Activated CD4-positive, CD25-positive, alpha-beta regulatory T cell treated with anti-CD3 and anti-CD28 coated beads, Interleukin-2, amount 50 U/mL, for 72 hours (primary cell): ENCODE results near the gene ZNF808.
"Not testable (repeated sequence)": the region's sequence is repeated elsewhere in the genome, so short reads cannot be mapped to it uniquely, and the experiment has no call there.

Source experiments
- DNase-seq: peaks from one replicate; pipeline ENCODE4 v3.0.0; 2021

The ZNF808 gene

DNA sequence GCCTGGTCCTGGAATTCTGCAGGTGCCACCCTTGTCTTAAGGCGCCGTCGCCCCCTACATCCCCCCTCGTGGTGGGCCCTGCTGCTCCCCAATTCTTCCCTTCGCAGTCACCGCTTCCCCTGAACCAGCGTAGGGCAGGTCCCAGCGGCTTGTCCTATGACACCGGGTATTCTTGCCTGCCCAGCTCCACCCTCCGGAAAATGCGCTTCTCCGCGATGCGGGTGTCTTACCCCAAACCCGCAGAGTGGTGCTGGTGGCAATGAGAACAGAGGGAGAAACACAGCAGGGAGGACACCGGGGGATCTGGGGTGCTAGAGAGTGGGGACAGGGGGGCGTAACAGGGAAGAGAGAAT lies 9.0 kb downstream of the ZNF808 start:
- no peak for DNase-seq

GRCh38 chr19:52538815-52539214 lies 11.3 kb downstream of the ZNF808 start:
- DNase-seq: not testable (repeated sequence)

DNA sequence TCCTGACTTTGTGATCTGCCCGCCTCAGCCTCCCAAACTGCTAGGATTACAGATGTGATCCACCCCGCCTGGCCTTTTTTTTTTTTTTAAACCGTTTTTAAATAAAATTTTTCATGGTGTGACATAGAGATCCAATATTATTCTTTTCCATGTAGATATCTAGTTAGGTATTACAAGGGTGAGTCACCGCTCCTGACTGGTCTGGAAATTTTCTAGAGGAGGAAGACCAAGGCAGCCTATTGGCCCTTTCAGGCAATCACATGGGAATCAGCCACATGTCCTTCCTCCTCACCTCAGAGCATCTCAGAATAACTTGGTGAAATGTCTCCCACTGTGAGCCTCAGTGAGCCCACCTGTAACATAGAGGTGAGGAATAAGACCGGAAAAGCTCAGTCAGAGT lies 13.7 kb downstream of the ZNF808 start:
- not testable (repeated sequence) for DNase-seq

DNA sequence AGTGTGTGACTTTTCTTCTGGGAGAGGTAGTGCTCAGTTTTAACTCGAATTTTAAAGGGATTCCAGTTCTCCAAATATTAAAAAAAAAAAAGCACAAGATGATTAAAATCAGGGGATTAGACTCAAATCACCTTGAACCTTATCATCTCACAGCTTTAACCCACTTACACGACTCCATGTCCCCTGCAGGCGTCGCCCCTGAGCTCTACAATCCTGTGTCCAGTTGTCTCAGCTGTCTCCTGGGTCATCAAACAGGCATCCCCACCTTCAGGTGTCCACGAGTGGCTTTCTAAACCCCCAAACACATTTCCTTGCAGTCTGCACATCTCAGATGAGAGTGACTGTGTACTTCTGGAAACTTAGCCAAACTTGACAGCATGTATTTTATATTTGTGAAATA lies 14.1 kb downstream of the ZNF808 start:
- DNase-seq: no peak

DNA sequence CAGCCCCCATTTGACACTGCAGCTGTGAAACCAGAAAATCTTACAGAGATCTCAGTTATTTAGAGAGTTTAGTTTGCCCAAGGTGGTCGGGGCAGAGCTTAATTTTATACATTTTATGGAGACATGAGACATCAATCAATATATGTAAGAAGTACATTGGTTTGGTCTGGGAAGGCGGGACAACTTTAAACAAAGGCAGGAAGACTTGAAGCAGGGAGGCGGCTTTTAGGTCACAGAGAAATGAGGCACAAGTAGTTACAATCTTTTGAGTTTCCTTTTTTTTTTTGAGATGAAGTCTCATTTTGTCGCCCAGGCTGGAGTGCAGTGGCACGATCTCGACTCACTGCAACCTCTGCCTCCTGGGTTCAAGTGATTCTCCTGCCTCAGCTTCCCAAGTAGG lies 15.1 kb downstream of the ZNF808 start:
- not testable (repeated sequence) for DNase-seq

GRCh38 chr19:52542984-52543664 lies 15.7 kb downstream of the ZNF808 start:
- DNase-seq: no peak

- DNase-seq: no peak
Observed at GRCh38 chr19:52554216-52554971, 26.9 kb downstream of the ZNF808 start.

GRCh38 chr19:52557231-52557995 lies 29.9 kb downstream of the ZNF808 start:
- no peak for DNase-seq

GRCh38 chr19:52558732-52559445 lies 31.4 kb downstream of the ZNF808 start:
- not testable (repeated sequence) for DNase-seq

GRCh38 chr19:52561611-52562010 lies 34.1 kb downstream of the ZNF808 start:
- not testable (repeated sequence) for DNase-seq

DNA sequence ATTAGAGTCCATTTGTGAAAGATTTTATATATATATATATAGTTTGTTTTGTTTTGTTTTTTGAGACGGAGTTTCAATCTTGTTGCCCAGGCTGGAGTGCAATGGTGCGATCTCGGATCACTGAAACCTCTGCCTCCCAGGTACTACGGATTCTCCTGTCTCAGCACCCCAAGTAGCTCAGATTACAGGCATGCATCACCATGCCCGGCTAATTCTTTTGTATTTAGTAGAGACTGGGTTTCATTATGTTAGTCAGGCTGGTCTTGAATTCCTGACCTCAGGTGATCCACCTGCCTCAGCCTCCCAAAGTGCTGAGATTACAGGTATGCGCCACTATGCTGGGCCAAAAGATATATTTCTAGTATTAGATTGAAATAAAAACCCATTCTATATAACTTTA lies 38.7 kb downstream of the ZNF808 start:
- DNase-seq: no peak

- no peak for DNase-seq
Observed at GRCh38 chr19:52566588-52566987, 39.1 kb downstream of the ZNF808 start.

DNA sequence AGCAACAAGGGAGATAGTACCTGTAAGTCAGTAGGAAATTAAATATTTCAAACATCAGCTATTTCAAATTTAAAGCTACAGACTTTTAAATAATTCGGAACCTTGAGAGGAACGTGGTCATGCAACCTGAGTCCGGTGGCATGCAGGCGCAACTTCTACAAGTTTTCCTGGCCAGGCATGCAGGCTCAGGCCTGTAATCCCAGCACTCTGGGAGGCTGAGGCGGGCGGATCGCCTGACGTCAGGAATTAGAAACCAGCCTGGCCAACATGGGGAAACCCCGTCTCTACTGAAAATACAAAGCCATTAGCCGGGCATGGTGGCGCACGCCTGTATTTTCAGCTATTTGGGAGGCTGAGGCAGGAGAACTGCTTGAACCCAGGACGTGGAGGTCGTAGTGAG lies 40.5 kb downstream of the ZNF808 start:
- no peak for DNase-seq

DNA sequence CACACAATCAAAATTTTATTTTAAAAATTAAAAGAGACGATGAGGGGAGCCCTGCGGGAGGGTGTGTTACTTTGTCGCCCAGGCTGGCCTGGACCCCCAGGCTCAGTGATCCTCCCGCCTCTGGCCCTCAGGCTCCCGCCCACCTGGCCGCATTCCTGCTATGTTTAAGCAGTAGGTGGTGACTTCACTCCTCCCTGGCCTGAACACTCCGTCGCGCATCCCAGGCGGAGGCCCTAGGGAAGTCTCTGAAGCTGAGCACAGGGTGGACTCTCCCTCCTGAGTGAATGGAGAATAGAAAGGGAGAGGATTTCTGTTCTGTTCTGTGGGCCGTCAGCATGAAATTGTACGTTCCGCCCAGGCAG lies 42.2 kb downstream of the ZNF808 start:
- not testable (repeated sequence) for DNase-seq

DNA sequence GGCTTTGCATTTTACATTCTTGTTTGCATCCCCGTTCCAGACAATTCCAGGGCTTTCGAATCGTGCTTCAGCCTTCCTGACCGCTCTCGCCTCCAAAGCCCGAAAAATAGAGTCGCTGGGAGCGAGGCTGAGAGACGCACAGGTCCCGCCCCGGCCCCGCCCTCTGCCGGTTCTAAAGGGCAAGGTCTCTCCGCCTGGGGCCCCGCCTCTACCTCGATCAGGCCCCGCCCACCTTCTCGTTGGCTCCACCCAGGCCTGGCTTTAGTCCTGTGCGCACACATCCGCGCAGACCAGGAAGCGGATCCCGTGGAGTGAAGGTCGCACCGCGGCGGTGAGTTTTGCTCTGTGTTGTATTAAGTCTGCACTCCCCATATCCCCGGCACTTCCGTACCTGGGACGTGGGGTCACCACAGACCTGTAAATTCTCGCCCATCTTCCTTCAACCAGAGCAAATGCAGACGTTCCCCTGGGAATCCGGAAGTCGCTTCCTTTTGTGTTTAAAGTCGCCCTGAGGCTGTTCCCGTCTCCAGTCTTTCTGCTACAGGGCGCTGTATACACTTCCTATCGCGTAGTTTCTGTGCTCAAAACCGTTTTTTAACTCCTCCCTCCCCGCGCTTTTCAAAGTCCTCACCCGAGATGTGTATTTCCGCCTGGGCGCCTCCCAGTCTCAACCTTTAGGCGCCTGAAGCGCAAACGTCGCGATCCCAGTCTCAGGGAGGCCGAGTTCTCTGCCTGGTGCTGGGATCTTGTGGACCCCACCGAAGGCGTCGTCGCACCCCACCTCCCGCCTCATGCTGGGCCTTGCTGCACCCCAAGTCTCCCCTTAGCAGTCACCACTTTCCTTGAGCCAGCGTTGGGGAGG lies 42.8 kb downstream of the ZNF808 start, which contains the start of gene ZNF701:
Gene ZNF701, plus strand, starts transcription at position 288 of the 862 bp plus-strand sequence. CDS start 3,861 bp downstream, outside the sequence.
- peak; percentile 97 for DNase-seq

DNA sequence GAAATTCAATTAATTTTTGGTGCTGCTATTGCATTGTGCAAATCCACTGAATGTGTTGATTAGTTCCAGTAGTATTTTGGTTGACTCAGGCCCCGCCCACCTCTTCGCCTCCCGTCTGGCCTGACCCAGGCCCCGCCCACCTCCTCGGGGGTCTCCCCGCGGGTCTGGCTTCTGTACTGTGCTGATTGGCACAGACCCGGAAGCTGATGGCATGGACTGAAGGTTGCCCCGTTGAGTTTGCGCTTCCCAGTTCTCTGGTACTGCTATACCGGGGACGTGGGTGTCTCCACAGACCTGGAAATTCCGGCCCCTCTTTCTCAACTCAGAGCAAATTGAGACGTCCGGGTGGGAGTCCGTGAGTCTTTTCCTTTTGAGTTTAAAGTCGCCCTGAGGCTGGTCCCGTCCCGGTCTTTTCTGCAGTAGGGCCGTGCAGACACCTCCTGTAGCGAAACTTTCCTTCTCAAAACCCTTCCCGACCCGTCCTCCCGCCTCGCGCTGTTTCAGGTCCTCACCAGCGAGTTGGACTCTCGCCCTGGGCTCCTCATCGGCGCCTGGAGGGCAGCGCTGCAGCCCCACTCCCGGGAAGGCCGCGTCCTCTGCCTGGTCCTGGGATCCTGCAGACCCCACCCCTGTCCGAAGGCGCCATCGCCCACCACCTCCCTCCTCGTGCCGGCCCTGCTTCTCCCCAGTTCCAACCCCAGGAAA lies 57.4 kb downstream of the ZNF808 start:
- DNase-seq: no peak

- DNase-seq: no peak
Observed at GRCh38 chr19:52585604-52586003, 58.1 kb downstream of the ZNF808 start.

DNA sequence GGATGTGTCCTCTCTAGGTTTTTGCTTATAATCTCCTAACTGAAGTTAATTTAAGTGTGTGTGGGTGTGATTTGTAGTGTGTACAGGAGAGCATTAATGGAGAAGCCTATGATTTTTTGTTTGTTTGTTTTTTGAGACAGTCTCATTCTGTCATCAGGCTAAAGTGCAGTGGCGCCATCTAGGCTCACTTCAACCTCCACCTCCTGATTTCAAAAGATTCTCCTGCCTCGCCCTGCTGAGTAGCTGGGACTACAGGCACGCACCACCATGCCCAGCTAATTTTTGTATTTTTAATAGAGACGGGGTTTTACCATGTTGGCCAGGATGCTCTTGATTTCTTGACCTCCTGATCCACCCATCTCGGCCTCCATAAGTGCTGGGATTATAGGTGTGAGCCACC lies 63.3 kb downstream of the ZNF808 start:
- DNase-seq: no peak

- DNase-seq: no peak
Observed at GRCh38 chr19:52592301-52592700, 64.8 kb downstream of the ZNF808 start.

DNA sequence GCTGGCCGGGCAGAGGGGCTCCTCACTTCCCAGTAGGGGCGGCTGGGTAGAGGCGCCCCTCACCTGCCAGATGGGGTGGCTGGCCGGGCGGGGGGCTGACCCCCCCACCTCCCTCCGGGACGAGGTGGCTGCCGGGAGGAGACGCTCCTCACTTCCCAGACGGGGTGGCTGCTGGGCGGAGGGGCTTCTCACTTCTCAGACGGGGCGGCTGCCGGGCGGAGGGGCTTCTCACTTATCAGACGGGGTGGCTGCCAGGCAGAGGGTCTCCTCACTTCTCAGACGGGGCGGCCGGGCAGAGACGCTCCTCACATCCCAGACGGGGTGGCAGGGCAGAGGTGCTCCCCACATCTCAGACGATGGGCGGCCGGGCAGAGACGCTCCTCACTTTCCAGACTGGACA lies 66.0 kb downstream of the ZNF808 start:
- not testable (repeated sequence) for DNase-seq

DNA sequence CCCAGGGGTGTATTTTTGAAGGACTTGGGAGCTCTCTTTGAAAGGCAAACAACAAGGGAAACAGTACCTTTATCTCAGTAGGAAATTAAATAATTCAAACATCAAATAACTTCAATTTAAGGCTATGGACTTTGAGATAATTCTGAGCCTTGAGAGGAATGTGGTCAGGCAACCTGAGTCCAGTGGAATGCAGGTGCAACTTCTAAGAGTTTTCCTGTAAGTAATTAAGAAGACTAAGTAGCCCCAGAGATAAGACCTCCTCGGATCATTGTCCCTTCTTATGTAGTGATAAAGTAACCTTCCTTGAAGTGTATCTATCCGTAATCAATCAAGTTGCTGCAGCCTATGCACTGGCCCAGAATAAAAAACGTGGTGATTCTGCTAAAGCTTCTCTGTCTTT lies 71.8 kb downstream of the ZNF808 start:
- DNase-seq: no peak
